Right renal cortex interstitium (tissue), 3 donors: ENCODE measurements around the gene SLC12A8. TPM values are rescaled to one million over a fixed set of nuclear protein-coding genes. Genes with fewer than 3 reads are reported as not detected.
A peak's percentile ranks its signal among the peaks of the same experiment; 100 is the strongest.

Experiments used
- DNase-seq, 3 donors: peaks; one replicate each; pipeline ENCODE4 v3.0.0-alpha.2; 2013; ENCODE audit warnings: low read depth in 3 of 3, low spot score in 2 of 3
- polyA plus RNA-seq, 3 donors: library from polyadenylated mRNA; unstranded; fragments of 120-200 nt; gene quantifications; one replicate each; pipeline ENCODE4 v1.2.1, GENCODE V29; 2013; ENCODE audit not compliant: insufficient read length in 3 of 3

The SLC12A8 gene
- polyA plus RNA-seq, 3 donors, result 4.8 to 6.2 (median 5.6) TPM

DNA sequence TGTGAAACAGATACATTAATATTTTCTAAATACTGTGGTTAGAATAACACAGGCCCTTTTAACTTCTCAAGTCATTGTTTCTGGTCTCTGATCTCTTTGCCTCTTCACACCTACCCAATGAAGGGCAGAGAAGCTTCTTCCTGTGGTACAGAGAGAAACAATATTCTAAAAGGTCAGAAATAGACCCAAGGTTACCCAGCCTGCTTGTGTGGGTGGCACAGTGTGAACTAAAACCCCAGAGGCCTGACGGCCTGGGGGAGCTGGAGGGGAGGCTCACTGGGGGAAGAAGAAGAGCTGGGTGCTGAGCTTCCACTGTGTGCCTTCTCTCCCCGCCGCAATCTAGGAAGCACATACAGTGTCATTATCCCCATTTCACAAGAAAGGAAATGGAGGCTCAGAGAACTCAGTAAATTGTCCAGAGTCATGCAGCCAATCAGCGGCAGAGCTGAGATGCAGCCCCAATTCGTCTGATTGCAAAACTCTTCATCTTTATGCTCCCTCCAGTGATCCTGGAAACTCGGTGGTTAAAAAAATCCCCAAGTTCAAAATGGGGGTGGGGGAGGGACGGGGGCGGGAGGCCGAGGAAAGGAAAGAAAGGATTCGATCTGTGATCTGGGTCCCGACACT lies 92.7 kb downstream of the SLC12A8 start:
- DNase-seq, result no peak

GRCh38 chr3:125118600-125118999 lies 93.9 kb downstream of the SLC12A8 start:
- DNase-seq, result no peak

DNA sequence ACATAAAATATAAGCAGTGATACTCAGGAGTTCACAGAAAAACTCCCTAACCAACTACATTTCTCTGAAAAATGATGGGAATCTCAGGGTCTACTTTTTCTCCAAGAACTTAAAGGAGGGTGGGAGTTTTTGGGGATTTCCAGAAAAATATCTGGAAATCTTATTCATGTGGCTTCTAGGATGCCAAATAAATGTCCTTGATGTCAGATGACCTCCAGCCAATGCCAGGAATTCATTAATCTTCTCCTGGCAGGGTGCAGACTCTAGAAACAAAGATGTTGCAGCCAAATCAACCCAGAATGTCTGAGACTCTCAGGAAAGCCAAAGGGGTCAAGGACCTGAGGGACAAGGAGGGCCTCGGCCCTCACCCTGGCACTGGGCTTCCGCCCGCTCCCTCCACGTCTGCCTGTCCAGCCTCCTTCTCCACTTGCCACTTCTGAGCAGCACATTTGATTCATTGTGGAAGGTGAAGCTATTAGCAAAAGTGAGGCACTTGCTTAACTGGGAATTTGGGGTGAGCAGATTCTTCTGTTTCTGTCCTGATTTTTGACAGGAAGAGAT lies 94.8 kb downstream of the SLC12A8 start:
- DNase-seq, result no peak

- DNase-seq, result peak in 2 of 3 donors; percentile 39 to 65
Observed at GRCh38 chr3:125116311-125117080, 96.1 kb downstream of the SLC12A8 start.

- no peak for DNase-seq
Observed at GRCh38 chr3:125115640-125116039, 96.9 kb downstream of the SLC12A8 start.

GRCh38 chr3:125112981-125113380 lies 99.6 kb downstream of the SLC12A8 start:
- no peak for DNase-seq

DNA sequence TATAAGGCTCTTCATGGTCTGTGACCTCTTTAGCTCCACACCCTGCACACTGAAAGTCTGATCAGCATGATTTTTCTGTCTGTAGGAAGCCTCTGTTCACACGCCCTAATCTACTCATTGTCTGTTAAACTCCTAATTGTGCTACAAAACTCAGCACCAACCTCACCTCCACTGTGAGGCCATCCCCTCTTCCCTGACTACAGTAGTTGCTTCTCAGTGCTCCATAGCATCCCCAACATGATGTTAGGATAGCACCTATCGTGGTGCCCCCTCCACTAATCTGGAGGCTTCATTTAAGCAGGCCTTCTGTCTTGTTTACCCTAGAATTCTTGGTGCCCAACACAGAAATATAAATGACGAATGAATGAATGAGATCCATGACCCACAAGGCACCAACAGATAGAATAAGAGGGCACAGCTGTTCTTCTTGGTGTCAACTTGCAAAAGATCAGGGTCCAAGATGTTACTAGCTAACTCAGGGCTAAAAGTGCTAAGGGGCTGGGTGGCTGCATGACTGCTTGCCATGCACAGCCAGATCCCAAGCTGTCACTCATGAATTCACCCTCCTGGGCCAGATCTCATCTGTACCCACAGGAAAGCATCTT lies 101.6 kb downstream of the SLC12A8 start:
- DNase-seq, result no peak

DNA sequence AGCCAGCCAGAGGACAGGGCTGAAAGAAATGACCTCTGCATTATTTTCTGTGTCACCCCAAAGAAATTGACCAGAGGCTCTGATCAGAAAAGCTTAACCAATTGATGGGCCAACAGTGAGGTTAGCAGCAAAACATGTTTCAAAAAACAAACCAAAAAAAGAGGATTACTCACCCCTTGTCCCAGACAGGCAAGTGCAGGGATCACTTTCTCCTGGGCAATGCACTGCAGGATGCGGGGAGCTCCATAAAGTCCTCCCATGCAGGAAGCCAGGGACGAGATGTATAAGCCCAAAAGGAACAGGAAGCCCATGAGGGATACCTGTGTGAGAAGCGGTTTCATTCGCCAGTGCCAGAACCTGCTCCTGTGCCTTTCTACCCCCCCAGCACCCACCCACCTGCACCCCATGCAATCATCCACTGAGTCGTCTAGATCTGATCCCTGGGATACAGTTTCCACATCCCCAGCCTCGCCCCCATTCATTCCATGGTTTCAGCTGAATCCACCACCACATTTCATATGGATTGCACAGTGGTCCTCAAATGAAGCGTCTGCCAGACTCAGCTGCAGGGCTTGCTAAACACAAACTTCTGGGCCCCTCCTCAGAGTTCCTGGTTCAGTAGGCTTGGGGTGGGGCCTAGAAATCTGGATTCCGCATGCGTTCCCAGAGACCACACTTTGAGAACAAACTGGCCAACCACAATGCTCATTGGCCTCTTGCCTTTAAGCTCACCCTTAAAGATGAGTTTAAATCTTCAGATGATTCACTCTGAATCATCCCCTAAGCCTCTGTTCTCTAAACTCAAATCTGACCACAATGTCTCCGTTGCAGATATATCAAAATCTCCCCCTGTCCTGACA lies 102.3 kb downstream of the SLC12A8 start:
- no peak for DNase-seq

DNA sequence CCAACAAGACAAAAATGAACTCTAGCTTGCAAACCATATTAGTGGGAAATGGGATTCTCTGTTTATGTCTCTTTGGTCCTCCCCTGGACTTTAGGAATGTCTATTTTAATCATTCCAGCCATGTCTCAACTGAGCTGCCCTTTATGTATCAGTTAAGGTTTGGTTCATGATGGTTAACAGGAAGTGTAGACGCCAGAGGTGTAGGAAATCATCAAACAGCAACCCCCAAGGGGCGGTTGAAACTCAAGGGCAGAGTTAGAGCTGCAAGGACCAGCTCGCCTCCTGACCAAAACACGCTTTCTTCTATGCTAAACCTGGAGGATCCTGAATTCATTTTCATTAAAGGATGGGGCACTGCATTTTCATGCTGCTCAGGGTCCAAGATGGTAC lies 103.0 kb downstream of the SLC12A8 start:
- no peak for DNase-seq

GRCh38 chr3:125108833-125109535 lies 103.6 kb downstream of the SLC12A8 start:
- no peak for DNase-seq

- DNase-seq, result no peak
Observed at GRCh38 chr3:125107861-125108567, 104.5 kb downstream of the SLC12A8 start.

- no peak for DNase-seq
Observed at GRCh38 chr3:125107363-125107762, 105.2 kb downstream of the SLC12A8 start.

GRCh38 chr3:125105116-125105515 lies 107.4 kb downstream of the SLC12A8 start:
- no peak for DNase-seq

DNA sequence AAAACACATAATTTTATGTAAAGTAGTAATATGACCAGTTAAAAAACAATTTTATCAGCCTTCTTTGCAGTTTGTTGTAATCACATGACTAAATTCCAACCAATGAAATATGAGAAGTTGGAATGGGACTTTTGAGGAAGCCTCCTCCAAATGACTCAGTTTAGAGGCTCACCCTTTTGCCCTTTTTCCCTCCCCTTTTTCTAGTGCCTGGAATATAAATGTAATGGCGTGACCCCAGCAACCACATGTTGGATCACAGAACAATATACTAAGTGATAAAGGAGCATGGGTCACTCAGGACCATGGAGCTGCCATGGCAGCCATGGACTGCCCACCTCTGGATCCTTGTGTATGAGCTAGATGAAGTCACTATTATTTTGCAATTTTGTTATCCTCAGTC lies 107.9 kb downstream of the SLC12A8 start:
- DNase-seq, result no peak

GRCh38 chr3:125103406-125103805 lies 109.1 kb downstream of the SLC12A8 start:
- no peak for DNase-seq

DNA sequence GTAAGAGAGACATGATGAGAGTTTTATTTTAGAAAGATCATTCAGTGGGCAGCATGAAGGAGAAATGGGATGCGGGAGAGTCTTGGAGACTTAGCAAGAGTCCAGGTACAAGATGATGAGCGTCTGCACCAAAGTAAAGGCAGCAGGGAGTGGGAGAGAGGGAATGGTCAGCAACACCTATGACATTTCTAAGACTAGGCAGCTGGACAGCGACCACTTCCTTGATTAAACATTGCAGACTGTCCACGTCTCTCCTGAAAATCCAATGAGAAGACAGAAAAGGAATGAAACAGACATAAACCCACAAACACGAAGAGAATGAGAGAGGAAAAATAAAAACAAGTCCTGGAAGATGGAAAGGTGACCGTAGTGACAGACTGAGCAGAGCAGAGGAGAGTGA lies 110.1 kb downstream of the SLC12A8 start:
- no peak for DNase-seq

DNA sequence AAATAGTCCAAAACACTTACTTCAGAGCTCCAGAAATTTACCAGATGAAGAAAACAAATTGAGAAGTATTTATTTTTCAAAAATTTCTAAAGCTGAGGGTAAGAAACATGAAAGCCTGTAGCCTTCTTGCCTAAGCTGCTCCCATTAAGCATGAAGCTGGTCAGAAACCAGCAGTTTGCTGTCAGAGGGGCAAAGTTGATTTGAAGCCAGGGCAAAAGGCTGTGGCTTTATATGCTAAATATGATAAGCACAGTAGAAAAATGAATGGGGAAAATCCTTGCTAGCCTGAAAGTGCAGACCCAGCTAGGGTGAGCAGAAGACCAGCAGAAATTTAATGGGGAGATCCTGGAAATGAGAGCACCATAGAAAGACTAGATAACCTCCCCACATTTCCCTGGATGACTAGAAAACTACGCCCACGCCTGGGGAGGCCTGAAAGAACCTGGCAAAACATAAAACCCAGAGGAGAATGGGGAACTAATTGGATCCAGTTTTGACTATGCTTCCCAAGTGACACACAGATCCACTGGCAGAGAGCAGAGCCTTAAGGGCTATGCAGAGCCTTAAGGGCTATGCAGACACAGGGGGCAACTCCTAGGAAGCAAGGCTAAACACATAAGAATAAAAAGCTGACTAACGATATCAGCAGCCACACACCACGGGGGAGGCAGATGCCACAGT lies 113.8 kb downstream of the SLC12A8 start:
- DNase-seq, result no peak

- no peak for DNase-seq
Observed at GRCh38 chr3:125090649-125091048, 121.9 kb downstream of the SLC12A8 start.
